DOHH2 (cell line): ENCODE data around the gene SCRG1.

Experiments
- H3F3A ChIP-seq: fragments of 200-600 bp; sonication (generic), shearing (Covaris generic); 2 replicates; pipeline ENCODE4 v1.6.0; 2016; ENCODE audit warnings: antibody characterized with exemption, mild to moderate bottlenecking; ENCODE audit not compliant: control insufficient read depth, insufficient read depth
- H3K27ac ChIP-seq: fragments of 200-600 bp; sonication (generic); 2 replicates; pipeline ENCODE4 v1.5.1; 2014; ENCODE audit warnings: low read depth, mild to moderate bottlenecking, low read length, moderate library complexity
- H3K27me3 ChIP-seq: fragments of 200-600 bp; sonication (generic); 2 replicates; pipeline ENCODE4 v1.6.1; 2014; ENCODE audit warnings: mild to moderate bottlenecking, low read length, mixed read lengths; ENCODE audit not compliant: control insufficient read depth
- H3K36me3 ChIP-seq: fragments of 200-600 bp; sonication (generic); 2 replicates; pipeline ENCODE4 v1.6.1; 2014; ENCODE audit warnings: mild to moderate bottlenecking, low read length, moderate library complexity, mixed read lengths; ENCODE audit not compliant: control insufficient read depth
- H3K4me1 ChIP-seq: fragments of 200-600 bp; sonication (generic); 2 replicates; pipeline ENCODE4 v1.6.1; 2014; ENCODE audit warnings: mild to moderate bottlenecking, low read length, mixed read lengths; ENCODE audit not compliant: control insufficient read depth
- H3K4me2 ChIP-seq: fragments of 200-600 bp; sonication (generic); 2 replicates; pipeline ENCODE4 v1.6.0; 2014; ENCODE audit warnings: mild to moderate bottlenecking, low read length, moderate library complexity
- H3K4me3 ChIP-seq: fragments of 200-600 bp; sonication (generic); 2 replicates; pipeline ENCODE4 v1.5.1; 2014; ENCODE audit warnings: mild to moderate bottlenecking, low read length, mixed read lengths
- H3K79me2 ChIP-seq: fragments of 200-600 bp; sonication (generic); 2 replicates; pipeline ENCODE4 v1.6.1; 2014; ENCODE audit warnings: mild to moderate bottlenecking, low read length, mixed read lengths; ENCODE audit not compliant: control insufficient read depth
- H3K9me2 ChIP-seq: fragments of 200-600 bp; sonication (generic); replicated peaks from 2 replicates; pipeline ENCODE4 v1.6.1; 2014; ENCODE audit warnings: mild to moderate bottlenecking, low read length, mixed read lengths; ENCODE audit not compliant: control insufficient read depth
- H3K9me3 ChIP-seq: fragments of 200-600 bp; sonication (generic); 2 replicates; pipeline ENCODE4 v1.6.1; 2014; ENCODE audit warnings: antibody characterized with exemption, low read length, mixed read lengths; ENCODE audit not compliant: control insufficient read depth, insufficient read depth
- H4K20me1 ChIP-seq: fragments of 200-600 bp; sonication (generic); 2 replicates; pipeline ENCODE4 v1.6.0; 2014; ENCODE audit warnings: low read depth, mild to moderate bottlenecking, antibody characterized with exemption, low read length, moderate library complexity; ENCODE audit not compliant: control insufficient read depth, insufficient read depth
- EZH2phosphoT487 ChIP-seq: fragments of 200-600 bp; sonication (generic); IDR thresholded peaks from 2 replicates; pipeline ENCODE4 v1.6.1; 2017; ENCODE audit warnings: borderline replicate concordance, mild to moderate bottlenecking, antibody characterized with exemption, low read length, moderate library complexity, mixed read lengths
- TF ChIP-seq, protein P1 (sequence below): fragments of 200-600 bp; sonication (generic); IDR thresholded peaks from one replicate; pipeline ENCODE4 v1.5.1; 2014; ENCODE audit warnings: antibody characterized with exemption, mild to moderate bottlenecking, low read depth, low read length; ENCODE audit not compliant: poor library complexity, severe bottlenecking

The SCRG1 gene

DNA sequence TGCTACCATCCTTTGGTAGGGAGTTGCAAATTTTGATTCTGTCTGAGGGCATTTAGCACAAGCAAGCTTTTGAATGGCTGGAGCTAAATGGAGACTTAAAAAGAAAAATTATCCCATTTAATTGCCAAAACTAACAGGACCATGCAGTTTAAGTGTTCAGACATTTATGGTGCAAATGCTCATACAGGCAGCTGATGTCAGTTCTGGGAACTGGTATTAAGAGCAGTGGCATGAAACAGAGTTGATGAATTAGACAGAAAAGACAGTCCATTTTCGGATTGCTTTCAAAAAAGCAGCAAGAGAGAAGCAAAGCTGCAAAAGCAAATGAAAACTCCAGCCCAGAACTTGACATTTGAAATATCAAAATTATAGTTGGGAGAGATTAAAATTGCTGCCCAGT, 1.3 kb downstream of the SCRG1 start:
- H3K4me1 ChIP-seq = no peaks in the 10 kb centered on the region
- H3K4me3 ChIP-seq = no peak overlapping the region
- no peaks in the 10 kb centered on the region for H3K9me2 ChIP-seq
- no peaks in the 10 kb centered on the region for H3F3A ChIP-seq
- TF ChIP-seq, protein P1, sequence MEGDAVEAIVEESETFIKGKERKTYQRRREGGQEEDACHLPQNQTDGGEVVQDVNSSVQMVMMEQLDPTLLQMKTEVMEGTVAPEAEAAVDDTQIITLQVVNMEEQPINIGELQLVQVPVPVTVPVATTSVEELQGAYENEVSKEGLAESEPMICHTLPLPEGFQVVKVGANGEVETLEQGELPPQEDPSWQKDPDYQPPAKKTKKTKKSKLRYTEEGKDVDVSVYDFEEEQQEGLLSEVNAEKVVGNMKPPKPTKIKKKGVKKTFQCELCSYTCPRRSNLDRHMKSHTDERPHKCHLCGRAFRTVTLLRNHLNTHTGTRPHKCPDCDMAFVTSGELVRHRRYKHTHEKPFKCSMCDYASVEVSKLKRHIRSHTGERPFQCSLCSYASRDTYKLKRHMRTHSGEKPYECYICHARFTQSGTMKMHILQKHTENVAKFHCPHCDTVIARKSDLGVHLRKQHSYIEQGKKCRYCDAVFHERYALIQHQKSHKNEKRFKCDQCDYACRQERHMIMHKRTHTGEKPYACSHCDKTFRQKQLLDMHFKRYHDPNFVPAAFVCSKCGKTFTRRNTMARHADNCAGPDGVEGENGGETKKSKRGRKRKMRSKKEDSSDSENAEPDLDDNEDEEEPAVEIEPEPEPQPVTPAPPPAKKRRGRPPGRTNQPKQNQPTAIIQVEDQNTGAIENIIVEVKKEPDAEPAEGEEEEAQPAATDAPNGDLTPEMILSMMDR = no peak
- no peak for TF ChIP-seq EZH2phosphoT487
- no peaks in the 10 kb centered on the region for H3K9me3 ChIP-seq
- no peak overlapping the region for H3K4me2 ChIP-seq
- no peaks in the 10 kb centered on the region for H3K36me3 ChIP-seq
- H4K20me1 ChIP-seq = no peaks in the 10 kb centered on the region
- H3K27me3 ChIP-seq = no peaks in the 10 kb centered on the region
- no peaks in the 10 kb centered on the region for H3K79me2 ChIP-seq
- no peak overlapping the region for H3K27ac ChIP-seq

DNA sequence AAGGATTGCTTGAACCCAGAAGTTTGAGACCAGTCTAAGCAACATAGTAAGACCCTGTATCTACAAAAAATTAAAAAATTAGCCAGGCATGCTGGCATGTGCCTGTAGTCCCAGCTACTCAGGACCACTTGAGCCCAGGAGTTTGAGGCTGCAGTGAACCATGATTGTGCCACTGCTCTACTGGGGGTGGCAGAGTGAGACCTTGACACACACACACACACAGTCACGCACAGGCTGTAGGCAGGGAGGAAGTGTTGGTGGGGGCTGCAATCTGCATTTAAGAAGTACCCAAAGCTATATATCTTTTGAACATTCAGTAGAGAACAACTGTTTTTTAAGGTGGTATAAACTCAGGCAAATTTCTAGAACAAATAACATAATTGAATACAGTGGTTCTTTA, 7.2 kb downstream of the SCRG1 start:
- H3K9me3 ChIP-seq = no peaks in the 10 kb centered on the region
- H3K4me1 ChIP-seq = no peaks in the 10 kb centered on the region
- no peak overlapping the region for H3K27ac ChIP-seq
- no peaks in the 10 kb centered on the region for H3F3A ChIP-seq
- H3K79me2 ChIP-seq = no peaks in the 10 kb centered on the region
- H3K4me3 ChIP-seq = no peak overlapping the region
- no peak overlapping the region for H3K4me2 ChIP-seq
- TF ChIP-seq, protein P1 = no peak
- TF ChIP-seq EZH2phosphoT487 = no peak
- no peaks in the 10 kb centered on the region for H3K9me2 ChIP-seq
- H4K20me1 ChIP-seq = no peaks in the 10 kb centered on the region
- H3K36me3 ChIP-seq = 0 out of 2 replicates have a peak, but pooled peaks cover 3% of the 10 kb centered on the region
- H3K27me3 ChIP-seq = no peaks in the 10 kb centered on the region

DNA sequence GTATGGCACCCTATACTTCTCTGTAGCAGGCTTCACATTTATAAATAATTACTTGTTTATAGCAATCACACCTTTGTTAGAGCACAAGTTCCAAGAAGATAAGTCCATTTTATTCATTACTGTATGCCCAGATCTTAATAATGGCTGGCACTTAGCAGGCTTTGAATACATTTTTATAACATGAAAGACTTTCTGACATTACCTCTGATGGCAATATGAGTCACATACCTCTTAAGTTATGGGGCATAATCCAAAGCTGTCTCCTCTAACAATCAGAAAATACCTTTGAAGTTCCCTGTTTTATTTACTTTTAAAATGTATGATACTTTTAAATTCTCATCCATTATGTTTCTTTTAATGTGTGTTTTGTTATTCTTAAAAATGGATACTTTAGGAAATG, 12.2 kb downstream of the SCRG1 start:
- Histone ChIP-seq H3K4me3 (no peak overlapping the region), H3K9me3 (no peaks in the 10 kb centered on the region), H3K36me3 (peaks cover 7% of the 10 kb centered on the region; the same call in 1 of the 2 replicates), H3K4me1 (no peaks in the 10 kb centered on the region), H3F3A (no peaks in the 10 kb centered on the region), H3K27ac (no peak overlapping the region), H4K20me1 (no peaks in the 10 kb centered on the region), H3K79me2 (no peaks in the 10 kb centered on the region), H3K27me3 (no peaks in the 10 kb centered on the region), H3K9me2 (no peaks in the 10 kb centered on the region), H3K4me2 (no peak overlapping the region)
- TF ChIP-seq, protein P1 = no peak
- TF ChIP-seq EZH2phosphoT487 = no peak
